22Rv1 (cell line): Measurements from ENCODE around the gene DDX41.

ENCODE experiments used
- H3K27ac ChIP-seq: fragments of 450-650 bp; 2 replicates; pipeline ENCODE4 v1.5.1; 2017
- ZFX ChIP-seq: fragments of 450-650 bp; IDR thresholded peaks from 2 replicates; pipeline ENCODE4 v1.6.1; 2017; ENCODE audit warnings: antibody characterized with exemption, borderline replicate concordance
- TF ChIP-seq, protein P1 (sequence below): fragments of 450-650 bp; IDR thresholded peaks from 2 replicates; pipeline ENCODE4 v1.5.1; 2017; ENCODE audit warnings: mild to moderate bottlenecking

The DDX41 gene

DNA sequence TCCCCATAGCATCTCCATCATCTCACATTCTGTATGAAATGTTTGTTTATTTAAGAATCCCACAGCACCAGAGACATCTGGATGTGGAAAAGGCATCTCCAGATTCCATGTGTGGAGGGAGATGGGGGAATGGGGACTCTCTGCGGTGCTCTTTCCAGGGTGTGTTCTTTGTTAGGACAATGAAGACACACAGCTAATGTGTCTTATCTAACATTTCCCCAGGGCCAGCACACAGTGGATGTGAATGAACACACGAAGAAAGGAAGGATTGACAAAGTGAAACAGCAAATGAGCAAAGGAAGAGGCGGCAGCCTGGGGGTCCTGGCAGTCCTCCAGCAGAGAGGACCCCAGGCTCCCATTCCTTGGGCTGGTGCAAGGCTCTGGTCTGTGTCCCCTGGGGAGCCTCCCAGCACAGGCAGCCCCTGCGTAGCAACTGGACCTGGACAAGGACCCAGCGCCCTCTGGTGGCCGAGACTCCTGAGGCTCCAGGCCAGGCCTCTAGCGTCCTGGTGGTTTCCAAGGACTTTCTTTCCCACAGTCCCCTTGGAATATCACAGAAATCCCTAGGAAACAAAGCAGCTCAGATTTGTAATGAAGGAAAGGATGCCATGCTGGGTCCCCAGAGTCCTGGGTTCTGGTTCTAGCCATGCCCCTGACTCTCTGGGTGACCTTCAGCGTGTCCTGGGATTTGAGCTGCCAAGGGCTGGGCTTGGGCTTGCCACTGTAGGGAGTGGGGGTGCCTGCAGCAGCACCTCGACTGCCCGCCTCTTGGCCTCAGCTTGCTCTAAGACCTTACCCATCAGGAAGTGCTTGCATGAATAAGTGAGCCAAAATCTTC, 15.9 kb downstream of the DDX41 start:
- TF ChIP-seq ZFX, result no peak
- TF ChIP-seq, protein P1, sequence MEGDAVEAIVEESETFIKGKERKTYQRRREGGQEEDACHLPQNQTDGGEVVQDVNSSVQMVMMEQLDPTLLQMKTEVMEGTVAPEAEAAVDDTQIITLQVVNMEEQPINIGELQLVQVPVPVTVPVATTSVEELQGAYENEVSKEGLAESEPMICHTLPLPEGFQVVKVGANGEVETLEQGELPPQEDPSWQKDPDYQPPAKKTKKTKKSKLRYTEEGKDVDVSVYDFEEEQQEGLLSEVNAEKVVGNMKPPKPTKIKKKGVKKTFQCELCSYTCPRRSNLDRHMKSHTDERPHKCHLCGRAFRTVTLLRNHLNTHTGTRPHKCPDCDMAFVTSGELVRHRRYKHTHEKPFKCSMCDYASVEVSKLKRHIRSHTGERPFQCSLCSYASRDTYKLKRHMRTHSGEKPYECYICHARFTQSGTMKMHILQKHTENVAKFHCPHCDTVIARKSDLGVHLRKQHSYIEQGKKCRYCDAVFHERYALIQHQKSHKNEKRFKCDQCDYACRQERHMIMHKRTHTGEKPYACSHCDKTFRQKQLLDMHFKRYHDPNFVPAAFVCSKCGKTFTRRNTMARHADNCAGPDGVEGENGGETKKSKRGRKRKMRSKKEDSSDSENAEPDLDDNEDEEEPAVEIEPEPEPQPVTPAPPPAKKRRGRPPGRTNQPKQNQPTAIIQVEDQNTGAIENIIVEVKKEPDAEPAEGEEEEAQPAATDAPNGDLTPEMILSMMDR, result peak; percentile 96
- no peak overlapping the region for H3K27ac ChIP-seq

DNA sequence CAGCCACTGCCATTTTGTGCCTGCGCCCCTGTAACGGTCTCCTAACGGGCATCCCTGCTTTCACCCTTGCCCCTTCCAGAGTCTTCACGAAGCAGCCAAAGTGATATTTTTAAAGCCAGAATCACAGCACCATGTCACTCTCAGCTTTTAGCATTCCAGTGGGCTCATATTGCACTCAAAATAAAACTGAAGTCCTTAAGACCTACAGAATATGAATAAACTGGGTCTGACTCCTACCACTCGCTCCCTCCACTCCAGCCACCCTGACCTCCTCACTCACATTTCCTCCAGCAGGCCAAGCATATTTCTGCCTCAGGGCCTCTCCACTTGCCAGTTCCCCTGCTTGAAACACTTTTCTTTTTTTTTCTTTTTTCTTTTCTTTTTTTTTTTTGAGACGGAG, 16.9 kb downstream of the DDX41 start:
- no peak for TF ChIP-seq ZFX
- TF ChIP-seq, protein P1, result no peak
- no peak overlapping the region for H3K27ac ChIP-seq

DNA sequence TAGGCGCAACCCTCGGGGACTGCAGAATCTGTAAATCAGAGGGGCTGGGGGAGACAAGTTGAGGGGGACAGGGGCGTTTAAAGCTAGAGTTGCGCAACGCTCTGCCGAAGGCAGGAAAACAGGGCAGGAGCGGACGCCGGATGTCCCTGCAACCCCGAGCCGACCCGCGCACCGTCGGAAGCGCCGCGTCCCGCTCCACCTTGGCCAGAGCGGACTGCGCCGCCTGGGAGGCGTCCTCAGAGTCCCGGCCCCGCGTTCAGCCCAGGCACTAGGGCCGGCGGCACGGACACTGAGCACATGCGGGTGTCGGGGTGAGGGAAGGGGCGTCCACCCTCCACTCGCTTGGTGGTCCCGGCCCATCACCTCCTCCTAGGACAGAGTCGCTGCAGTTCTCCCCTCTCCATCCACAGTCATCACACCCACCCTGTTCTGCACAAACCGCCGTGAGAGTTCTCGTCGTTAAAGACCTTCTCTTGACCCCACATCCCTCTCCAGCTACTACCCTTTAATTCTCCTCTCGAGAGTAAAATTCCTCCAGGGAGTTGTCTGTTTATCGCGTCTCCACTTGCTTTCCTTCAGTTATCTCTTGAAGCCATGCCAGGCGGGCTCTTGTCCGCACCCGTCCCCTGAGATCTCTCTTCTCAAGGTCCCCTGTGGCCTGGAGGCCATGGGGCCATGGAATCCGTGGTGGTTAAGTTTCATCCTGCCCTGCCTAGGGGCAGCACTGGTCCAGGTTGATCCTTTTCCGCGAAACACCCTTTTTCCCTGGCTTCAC, 18.6 kb downstream of the DDX41 start:
- peak overlapping the region; percentile 81 for H3K27ac ChIP-seq

DNA sequence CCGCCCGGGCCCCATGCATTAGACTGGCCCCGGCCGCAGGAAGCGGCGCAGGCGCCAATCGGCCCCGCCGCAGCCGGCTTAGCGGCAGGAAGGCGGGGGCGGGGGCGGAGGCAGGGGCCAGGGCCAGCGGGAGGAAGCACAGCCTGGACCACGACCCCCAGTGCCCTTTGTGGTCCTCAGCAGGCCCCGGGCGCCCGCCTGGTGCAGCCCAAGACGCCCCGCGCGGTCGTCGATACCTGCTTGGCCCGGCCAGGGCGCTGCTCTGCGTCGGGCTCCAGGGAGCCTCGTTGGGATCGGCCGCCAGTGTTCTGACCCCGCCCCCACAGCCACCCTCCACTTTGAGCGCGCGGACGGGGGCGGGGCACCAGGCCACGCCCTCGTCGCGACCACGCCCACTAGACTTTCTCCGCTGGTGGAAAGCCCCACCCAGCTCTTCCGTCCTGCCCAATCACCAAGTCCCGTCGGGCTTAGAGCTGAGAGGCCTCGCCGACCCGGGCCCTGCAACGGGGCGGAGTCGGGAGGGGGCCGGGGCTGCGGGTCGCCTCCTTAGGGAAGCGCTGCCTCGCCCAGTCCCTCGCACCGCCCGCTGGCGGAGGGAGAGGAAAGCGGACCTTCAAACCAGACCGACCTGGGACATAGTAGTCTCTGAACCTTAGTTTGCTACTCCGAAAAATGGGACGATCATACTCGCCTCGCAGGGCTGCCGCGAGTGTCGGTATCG, 19.3 kb downstream of the DDX41 start, which contains the start of gene PDLIM7:
TSS of gene PDLIM7 (minus strand) at position 313 of the 721 bp plus-strand sequence. CDS start 1,092 bp downstream, outside the sequence.
- TF ChIP-seq ZFX, result no peak
- TF ChIP-seq, protein P1, result peak; percentile 54
- peak within 1 kb of the TSS; percentile 81 for H3K27ac ChIP-seq

More for the DNA sequence above, 18.6 kb downstream of the DDX41 start:
- TF ChIP-seq, protein P1, result peak; percentile 18
- no peak for TF ChIP-seq ZFX

DNA sequence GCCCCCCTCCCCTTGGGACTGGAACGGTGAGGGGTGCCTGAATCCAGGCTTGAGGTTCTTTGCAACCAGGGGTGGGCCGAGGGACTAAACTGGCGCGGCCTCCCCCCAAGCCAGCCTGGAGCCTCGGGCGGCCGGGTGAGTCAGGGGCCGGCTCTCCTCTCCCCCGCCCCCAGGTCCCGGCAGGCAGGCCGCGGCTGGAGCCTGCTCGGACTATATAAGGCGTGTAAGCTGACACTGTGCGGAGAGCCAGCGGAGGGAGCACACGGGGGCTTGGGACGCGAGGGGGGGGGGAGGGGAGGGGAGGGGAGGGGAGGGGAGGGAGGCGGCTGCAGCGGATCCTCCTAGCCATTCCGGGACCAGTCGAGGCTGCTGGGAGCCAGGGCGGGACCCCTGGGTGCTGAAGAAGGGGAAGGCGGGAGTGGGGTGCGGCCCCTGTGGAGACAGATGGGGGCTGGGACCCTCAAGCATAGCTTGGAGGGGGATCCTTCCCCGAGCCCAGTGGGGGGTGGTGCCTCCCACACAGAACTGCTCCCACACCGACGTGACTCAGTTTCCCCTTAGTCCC, 20.0 kb downstream of the DDX41 start:
- TF ChIP-seq, protein P1, result no peak
- TF ChIP-seq ZFX, result no peak
- peak overlapping the region; percentile 81 for H3K27ac ChIP-seq

DNA sequence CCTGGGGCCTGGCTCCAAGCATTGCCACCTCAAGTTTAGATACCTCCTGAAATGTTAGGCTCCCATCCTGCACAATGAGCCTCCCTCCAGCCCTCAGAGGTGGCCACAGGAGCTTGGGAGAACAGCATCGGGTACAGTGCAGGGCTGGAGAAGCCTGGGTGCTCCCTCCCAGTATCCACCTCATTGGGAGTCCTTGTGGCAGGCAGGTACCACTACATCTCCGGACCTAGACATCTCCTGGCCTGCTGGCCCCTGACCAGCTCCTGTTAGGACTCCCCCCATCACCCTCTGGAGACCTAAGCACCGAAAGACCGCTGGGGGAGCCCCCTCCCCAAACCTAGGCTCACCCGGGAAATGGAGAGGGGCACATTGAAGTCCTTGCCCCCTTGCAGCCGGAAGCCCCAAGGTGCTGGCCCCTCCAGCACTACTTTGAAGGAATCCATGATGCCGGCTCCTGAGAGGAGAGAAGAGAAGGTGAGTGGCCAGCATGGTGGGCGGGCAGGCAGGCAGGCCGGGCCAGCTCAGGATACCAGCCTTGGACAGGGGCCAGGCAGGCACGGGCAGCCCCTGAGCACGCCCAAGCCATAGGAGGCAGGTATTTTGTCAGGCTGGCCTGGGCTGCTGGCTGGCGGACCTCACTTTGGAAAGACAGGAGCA, 20.6 kb downstream of the DDX41 start:
- peak overlapping the region; percentile 81 for H3K27ac ChIP-seq
- TF ChIP-seq ZFX, result no peak
- TF ChIP-seq, protein P1, result no peak
